UCSD-AML1 (cell line): ENCODE measurements around the gene CARS2.

ENCODE experiments used
- DNase-seq: peaks from one replicate; lab custom pipeline; 2025; ENCODE audit not compliant: unreplicated experiment; lab: John Stamatoyannopoulos, UW

CARS2 gene

GRCh38 chr13:110653271-110653670 is 52.6 kb downstream of the CARS2 start:
- no peak for DNase-seq

DNA sequence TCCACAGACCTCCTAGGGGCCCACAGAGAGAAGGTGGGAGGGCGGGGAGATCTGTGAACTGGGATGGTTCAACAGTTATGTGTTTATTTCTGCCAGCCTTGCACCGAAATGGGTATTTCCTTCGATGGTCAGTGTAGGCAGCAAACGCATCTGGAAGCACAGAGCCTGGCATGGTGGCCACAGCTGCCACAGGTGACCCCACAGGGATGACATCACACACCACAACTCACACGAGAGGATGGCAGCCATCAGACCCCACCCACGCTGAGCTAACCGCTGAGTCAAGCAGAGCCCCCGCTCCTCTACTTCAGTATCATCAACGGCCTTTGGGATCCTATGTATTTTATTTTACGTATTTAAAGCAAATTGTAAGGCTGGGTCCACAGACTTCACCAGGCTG is 53.2 kb downstream of the CARS2 start:
- DNase-seq = no peak

DNA sequence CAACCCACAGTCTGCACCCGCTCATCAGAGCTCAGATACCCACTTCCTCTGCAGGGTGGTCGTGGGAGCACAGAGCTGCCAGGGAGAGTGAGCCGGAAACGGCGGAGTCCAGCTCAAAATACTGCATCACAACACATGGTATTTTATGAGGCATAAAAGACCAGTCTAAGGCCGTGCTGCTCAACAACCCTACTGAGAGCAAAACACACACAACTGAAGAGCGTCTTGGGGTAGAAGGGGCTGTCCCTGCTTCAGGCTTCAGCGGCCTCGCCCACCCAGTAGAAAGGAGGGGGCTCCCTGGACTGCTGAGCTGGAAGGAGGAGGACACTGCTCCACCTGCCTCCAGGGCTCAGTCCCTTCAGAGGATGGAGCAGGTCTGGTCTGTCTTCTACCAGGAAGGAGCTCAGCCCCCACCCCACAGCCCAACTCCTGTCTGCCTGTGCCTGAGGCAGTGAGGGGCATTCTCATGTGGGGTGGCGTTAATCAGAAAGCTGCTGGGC is 53.6 kb downstream of the CARS2 start:
- no peak for DNase-seq

- DNase-seq = no peak
Observed at GRCh38 chr13:110651726-110652230, 54.1 kb downstream of the CARS2 start.

- DNase-seq = no peak
Observed at GRCh38 chr13:110651271-110651670, 54.6 kb downstream of the CARS2 start.

DNA sequence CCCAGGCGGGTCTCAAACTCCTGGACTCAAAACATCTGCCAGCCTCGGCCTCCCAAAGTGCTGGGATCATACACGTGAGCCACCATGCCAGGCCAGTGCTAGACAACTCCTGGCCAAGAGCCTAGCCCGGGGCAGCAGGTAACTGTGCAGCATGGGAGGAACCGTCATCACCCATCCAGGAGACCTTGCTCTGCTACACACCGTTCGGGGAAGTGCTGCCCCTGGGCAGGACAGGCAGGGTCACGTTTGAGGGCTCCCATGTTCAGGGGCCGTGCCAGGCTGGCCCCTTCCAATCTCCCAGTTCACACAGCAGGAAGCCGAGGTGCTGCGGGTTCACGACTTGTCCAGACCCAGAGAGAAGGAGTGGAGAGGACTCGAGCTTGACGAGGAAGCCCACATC is 55.5 kb downstream of the CARS2 start:
- no peak for DNase-seq

GRCh38 chr13:110649551-110649950 is 56.4 kb downstream of the CARS2 start:
- no peak for DNase-seq

DNA sequence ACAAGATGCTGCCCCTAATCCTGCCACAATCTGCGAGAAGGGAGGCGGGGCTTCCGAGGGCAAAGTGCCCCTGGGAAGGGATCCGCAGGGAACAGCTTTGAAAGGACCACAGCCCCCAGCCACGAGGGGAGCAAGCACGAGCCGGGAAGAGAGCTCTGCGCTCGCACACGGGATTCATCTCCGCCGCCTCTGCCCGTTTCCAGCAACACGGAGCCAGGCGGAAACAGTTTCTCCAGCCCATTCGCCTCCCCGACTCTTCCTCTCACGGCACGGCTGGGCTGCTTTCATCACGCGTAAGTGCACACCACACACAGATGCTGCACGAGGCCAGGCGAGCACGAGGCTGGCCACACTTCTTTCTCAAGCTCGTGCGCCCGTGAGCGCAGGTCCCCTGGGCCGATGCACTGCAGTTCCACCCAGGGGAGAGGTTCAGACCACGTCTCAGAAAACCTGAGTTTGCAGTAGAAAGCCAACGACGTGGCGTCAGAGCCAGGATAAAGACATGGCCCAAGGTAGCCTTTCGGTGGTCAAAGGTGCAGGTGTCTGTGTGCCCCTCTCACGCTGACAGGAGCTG is 57.0 kb downstream of the CARS2 start:
- DNase-seq = no peak

DNA sequence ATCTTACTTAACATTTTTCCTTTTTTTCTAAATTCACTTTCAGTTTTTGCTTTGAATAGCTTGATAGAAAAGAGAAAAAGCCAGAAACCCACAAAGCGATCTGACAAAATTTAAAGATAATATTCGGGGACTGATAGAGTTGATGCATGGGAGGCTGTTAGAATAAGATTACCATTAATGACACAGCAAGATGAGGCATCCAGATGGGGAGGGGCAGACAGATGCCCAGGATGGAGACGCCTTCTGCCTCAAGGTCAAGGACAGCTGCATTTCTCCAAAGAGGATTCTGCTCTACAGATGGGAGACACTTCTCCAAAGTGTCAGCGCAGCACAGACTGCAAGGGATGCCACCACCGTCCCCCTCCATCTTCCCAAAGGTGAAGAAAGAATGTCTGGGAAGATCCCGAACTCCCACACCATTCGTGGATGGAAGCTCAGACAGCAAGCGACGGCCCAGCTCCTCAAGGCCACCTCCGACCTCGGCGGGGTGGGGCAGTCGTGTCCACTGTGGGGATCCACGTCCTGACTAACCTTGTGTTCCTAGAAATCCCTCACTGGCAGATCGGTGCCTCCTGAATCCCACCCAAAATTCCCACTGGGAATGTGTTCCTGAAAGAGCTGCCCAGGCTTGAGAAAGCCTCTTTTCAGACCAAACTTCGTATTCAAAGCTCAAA is 57.6 kb downstream of the CARS2 start:
- DNase-seq = no peak

DNA sequence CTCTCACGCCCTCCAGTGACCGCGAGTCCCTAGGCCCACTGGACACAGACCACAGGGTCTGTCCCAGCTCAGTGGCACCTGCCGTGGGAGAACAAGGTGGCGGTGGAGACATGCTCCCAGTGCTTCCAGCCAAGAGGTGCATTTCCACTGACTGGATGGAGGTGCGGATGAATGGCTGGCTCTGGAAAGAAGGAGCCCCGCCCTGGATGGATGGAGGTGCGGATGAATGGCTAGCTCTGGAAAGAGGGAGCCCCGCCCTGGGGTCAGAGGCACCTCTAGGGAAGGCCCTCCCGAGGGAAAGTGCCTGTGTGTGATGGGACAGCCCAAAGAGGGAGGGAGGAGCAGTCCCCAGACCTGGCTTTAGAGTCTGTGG is 58.6 kb downstream of the CARS2 start:
- no peak for DNase-seq

DNA sequence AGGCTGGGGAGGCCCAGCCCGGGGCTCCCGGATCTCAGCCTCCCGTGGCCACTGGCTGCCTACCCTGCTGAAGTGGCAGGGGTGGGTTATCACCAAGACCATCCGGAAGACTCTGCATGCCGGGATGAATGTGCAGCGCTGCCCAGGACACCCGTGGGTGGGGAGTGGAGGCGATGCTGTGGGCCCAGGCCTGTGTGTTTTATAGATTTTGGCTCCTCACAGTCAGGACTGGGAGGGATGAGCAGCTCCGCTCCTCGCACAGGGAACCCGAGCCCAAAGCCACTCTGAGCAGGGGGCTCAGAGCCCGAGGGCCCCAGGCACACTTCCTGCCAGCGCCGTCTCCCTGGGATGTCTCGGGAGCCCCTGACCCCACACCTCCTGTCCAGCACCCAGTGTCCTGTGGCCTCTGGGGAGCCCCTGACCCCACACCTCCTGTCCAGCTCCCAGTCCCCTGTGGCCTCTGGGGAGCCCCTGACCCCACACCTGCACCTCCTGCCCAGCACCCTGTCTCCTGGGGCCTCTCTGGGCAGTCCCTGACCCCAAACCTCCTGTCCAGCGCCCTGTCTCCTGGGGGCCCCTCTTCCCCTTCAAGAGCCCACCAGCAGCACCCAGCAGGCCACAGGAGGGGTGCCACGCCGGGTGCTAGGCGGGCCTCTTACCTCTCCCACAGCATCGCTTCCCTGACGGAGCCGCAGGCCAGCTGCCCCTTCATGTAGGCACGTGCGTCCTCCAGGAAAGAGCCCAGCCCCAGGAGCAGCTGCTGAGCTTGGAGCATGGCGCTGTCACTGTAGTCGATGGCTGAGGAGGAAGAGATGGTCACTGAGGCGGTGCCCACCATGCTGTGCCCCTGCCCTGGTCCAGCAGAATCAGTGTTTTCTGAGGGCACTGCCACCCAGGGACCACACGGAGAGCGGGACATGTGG is 59.2 kb downstream of the CARS2 start:
- no peak for DNase-seq

- DNase-seq = no peak
Observed at GRCh38 chr13:110645750-110646149, 60.2 kb downstream of the CARS2 start.

GRCh38 chr13:110644892-110645521 is 60.9 kb downstream of the CARS2 start:
- no peak for DNase-seq

DNA sequence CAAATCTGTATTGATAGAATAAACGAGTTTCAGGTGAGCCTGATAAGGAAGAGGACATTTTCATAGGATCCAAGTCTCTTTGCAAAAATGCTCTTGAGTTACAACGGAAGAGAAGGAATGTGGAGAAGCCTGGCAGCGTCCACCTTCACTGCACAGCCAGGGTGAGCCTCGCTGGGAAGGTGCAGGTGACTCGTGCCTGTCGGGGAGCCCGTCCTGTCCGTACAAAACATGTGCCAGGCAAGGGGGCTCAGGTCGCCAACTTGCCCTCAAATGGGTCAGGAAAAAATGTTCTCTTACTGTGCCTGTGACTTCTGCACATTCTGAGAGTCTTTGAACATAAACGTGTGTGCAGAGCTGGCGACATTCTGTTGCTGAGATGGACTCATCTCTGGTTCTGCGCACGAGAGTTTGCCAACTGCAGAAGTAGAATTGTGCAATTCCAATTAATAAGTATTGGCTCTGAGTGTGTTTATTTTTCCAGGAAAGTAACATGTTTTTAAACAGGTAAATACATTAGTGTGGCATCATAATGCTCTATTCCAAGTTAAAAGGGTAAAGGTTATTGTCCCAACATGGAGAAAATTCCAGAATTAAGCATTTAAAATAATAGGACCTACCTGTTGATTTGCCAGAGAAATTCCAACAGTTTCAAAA is 62.0 kb downstream of the CARS2 start:
- no peak for DNase-seq

- DNase-seq = no peak
Observed at GRCh38 chr13:110643324-110643723, 62.6 kb downstream of the CARS2 start.

- DNase-seq = no peak
Observed at GRCh38 chr13:110642291-110642981, 63.5 kb downstream of the CARS2 start.

GRCh38 chr13:110641055-110642015 is 64.6 kb downstream of the CARS2 start:
- no peak for DNase-seq

GRCh38 chr13:110640591-110641029 is 65.3 kb downstream of the CARS2 start:
- no peak for DNase-seq

- DNase-seq = no peak
Observed at GRCh38 chr13:110639935-110640334, 66.0 kb downstream of the CARS2 start.
